ENCODE data around the gene LRRC70.

Gene LRRC70

DNA sequence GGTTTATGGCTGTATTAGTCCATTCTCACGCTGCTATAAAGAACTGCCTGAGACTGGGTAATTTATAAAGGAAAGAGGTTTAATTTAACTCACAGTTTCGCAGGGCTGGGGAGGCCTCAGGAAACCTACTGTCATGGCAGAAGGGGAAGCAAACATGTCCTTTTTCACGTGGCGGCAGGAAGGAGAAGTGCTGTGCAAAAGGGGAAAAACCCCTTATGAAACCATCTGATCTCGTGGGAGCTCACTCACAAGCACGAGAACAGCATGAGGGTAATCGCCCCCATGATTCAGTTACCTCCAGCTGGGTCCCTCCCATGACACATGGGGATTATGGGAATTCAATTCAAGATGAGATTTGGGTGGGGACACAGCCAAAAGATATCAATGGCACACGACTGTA is 13.9 kb downstream of the LRRC70 start:
- no peak overlapping the region for H3K4me3 ChIP-seq (ENCODE audit: low read depth, low read length)
- TF ChIP-seq, protein P1, sequence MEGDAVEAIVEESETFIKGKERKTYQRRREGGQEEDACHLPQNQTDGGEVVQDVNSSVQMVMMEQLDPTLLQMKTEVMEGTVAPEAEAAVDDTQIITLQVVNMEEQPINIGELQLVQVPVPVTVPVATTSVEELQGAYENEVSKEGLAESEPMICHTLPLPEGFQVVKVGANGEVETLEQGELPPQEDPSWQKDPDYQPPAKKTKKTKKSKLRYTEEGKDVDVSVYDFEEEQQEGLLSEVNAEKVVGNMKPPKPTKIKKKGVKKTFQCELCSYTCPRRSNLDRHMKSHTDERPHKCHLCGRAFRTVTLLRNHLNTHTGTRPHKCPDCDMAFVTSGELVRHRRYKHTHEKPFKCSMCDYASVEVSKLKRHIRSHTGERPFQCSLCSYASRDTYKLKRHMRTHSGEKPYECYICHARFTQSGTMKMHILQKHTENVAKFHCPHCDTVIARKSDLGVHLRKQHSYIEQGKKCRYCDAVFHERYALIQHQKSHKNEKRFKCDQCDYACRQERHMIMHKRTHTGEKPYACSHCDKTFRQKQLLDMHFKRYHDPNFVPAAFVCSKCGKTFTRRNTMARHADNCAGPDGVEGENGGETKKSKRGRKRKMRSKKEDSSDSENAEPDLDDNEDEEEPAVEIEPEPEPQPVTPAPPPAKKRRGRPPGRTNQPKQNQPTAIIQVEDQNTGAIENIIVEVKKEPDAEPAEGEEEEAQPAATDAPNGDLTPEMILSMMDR (conservative IDR thresholded peaks at IDR 0.05; ENCODE audit: low read depth, low read length) = no peak
- no peak for DNase-seq (ENCODE audit: low read depth)

GRCh38 chr5:62593331-62593730 is 14.7 kb downstream of the LRRC70 start:
- TF ChIP-seq, protein P1 (conservative IDR thresholded peaks at IDR 0.05; ENCODE audit: low read depth, low read length) = no peak
- DNase-seq (ENCODE audit: low read depth) = peak; percentile 38
- no peak overlapping the region for H3K4me3 ChIP-seq (ENCODE audit: low read depth, low read length)

DNA sequence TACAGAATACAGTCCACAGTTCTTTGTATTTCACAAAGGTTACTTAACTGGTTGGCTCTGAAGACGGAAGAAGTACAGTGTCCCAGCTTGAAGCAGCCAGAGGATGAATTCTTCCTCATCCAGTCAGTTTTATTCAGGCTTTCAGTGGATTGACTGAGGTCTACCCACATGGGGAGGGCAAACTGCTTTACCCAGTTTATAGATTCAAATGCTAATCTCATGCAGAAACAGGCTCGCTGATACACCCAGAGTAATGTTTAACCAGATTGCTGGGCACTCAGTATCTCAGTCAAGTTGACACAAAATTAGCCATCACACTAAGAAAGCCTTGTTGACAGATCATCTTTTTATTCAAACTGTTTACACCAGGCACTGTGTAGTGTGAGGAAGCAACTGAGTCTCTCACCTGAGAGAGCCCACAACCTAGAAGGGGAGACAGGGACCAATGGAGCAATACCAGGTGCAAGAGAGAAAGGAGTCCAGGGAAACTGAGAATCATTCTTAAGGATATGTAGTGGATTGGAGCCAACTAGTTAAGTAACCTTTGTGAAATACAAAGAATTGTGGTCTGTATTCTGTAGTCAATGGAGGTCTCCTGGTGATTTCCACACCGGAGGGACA is 15.9 kb downstream of the LRRC70 start:
- H3K4me3 ChIP-seq (ENCODE audit: low read depth, low read length) = no peak overlapping the region
- TF ChIP-seq, protein P1 (conservative IDR thresholded peaks at IDR 0.05; ENCODE audit: low read depth, low read length) = no peak
- DNase-seq (ENCODE audit: low read depth) = no peak

DNA sequence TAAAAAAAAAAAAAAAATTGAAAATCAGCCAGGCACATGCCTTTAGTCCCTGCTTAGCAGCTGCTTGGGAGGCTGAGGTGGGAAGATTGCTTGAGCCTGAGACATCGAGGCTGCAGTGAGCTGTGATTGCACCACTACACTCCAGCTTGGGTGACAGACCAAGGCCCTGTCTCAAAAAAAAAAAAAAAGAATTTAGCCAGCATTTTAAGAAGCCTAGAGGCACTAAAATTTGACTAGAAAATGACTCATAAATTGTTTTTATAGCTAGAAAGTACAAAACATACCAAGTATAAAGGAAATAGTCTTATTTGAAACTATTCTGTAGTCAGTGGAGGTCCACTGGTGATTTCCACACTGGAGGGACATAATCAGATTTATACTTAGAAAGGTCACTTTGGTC is 17.5 kb downstream of the LRRC70 start:
- H3K4me3 ChIP-seq (ENCODE audit: low read depth, low read length) = no peak overlapping the region
- TF ChIP-seq, protein P1 (conservative IDR thresholded peaks at IDR 0.05; ENCODE audit: low read depth, low read length) = no peak
- no peak for DNase-seq (ENCODE audit: low read depth)

GRCh38 chr5:62596691-62597090 is 18.1 kb downstream of the LRRC70 start:
- TF ChIP-seq, protein P1 (conservative IDR thresholded peaks at IDR 0.05; ENCODE audit: low read depth, low read length) = no peak
- no peak for DNase-seq (ENCODE audit: low read depth)
- no peak overlapping the region for H3K4me3 ChIP-seq (ENCODE audit: low read depth, low read length)

DNA sequence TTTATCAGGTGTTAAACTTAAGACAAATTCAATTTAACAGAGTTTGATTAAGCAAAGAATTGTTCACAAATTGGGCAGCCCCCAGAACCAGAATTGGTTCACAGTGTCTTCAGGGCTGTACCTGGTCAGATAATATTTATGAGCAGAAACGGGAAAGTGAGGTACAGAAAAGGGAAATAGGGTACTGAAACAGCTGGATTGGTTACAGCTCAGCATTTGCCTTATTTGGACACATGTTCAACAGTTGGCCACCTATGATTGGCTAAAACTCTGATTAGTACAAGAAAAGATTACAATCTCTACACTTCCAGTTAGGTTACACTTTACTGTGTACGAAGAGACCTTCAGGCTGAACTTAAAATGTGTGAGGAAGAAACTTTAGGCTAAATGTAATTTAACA is 18.7 kb downstream of the LRRC70 start:
- DNase-seq (ENCODE audit: low read depth) = no peak
- H3K4me3 ChIP-seq (ENCODE audit: low read depth, low read length) = no peak overlapping the region
- TF ChIP-seq, protein P1 (conservative IDR thresholded peaks at IDR 0.05; ENCODE audit: low read depth, low read length) = no peak

GRCh38 chr5:62600560-62601252 is 22.1 kb downstream of the LRRC70 start:
- no peak for DNase-seq (ENCODE audit: low read depth)
- no peak overlapping the region for H3K4me3 ChIP-seq (ENCODE audit: low read depth, low read length)
- TF ChIP-seq, protein P1 (conservative IDR thresholded peaks at IDR 0.05; ENCODE audit: low read depth, low read length) = no peak

All from choroid plexus epithelial cell (primary cell).